NCI-H2171 treated with DMSO at 0.1 percent for 48 hours (cell line): ENCODE data around the gene SEMA4D.
A peak's percentile ranks its signal among the peaks of the same experiment; 100 is the strongest.

Experiments used
- DNase-seq: peaks from one replicate; lab custom pipeline; 2025; lab: John Stamatoyannopoulos, UW

Gene SEMA4D

GRCh38 chr9:89529243-89530035, 31.5 kb upstream of the SEMA4D start:
- DNase-seq: no peak

GRCh38 chr9:89528540-89528939, 30.6 kb upstream of the SEMA4D start:
- no peak for DNase-seq

GRCh38 chr9:89528131-89528530, 30.2 kb upstream of the SEMA4D start:
- no peak for DNase-seq

- no peak for DNase-seq
Measured at GRCh38 chr9:89527084-89527483, 29.2 kb upstream of the SEMA4D start.

- no peak for DNase-seq
Measured at GRCh38 chr9:89526667-89527066, 28.8 kb upstream of the SEMA4D start.

- DNase-seq: no peak
Measured at GRCh38 chr9:89525446-89526374, 27.8 kb upstream of the SEMA4D start.

- no peak for DNase-seq
Measured at GRCh38 chr9:89524963-89525362, 27.1 kb upstream of the SEMA4D start.

- DNase-seq: no peak
Measured at GRCh38 chr9:89523948-89524347, 26.0 kb upstream of the SEMA4D start.

GRCh38 chr9:89522959-89523285, 25.0 kb upstream of the SEMA4D start:
- DNase-seq: no peak

GRCh38 chr9:89522261-89522958, 24.5 kb upstream of the SEMA4D start:
- no peak for DNase-seq

GRCh38 chr9:89519366-89519805, 21.5 kb upstream of the SEMA4D start:
- no peak for DNase-seq

GRCh38 chr9:89518466-89519365, 20.8 kb upstream of the SEMA4D start:
- DNase-seq: no peak

GRCh38 chr9:89515416-89515815, 17.5 kb upstream of the SEMA4D start:
- DNase-seq: no peak

GRCh38 chr9:89514956-89515355, 17.0 kb upstream of the SEMA4D start:
- DNase-seq: no peak

GRCh38 chr9:89514337-89514736, 16.4 kb upstream of the SEMA4D start:
- no peak for DNase-seq

- peak; percentile 54 for DNase-seq
Measured at GRCh38 chr9:89513837-89514236, 15.9 kb upstream of the SEMA4D start.

- DNase-seq: no peak
Measured at GRCh38 chr9:89512382-89512781, 14.5 kb upstream of the SEMA4D start.

- DNase-seq: no peak
Measured at GRCh38 chr9:89508951-89509615, 11.2 kb upstream of the SEMA4D start.

- no peak for DNase-seq
Measured at GRCh38 chr9:89505911-89506310, 8.0 kb upstream of the SEMA4D start.

- DNase-seq: no peak
Measured at GRCh38 chr9:89505048-89505447, 7.1 kb upstream of the SEMA4D start.

- DNase-seq: no peak
Measured at GRCh38 chr9:89502671-89503070, 4.8 kb upstream of the SEMA4D start.
